Left renal pelvis (tissue), 4 donors: Measurements from ENCODE around the gene ISYNA1. TPM values are rescaled to one million over a fixed set of nuclear protein-coding genes. Genes with fewer than 3 reads are reported as not detected.
A peak's percentile ranks its signal among the peaks of the same experiment; 100 is the strongest.

Experiments
- DNase-seq, 4 donors: peaks; one replicate each; pipeline ENCODE4 v3.0.0-alpha.2; 2013; ENCODE audit warnings: low read depth in 4 of 4, low spot score in 3 of 4
- polyA plus RNA-seq, 4 donors: library from polyadenylated mRNA; unstranded; fragments of 120-200 nt; gene quantifications; one replicate each; pipeline ENCODE4 v1.2.1, GENCODE V29; 2013; ENCODE audit not compliant: insufficient read length in 4 of 4

ISYNA1 gene
- polyA plus RNA-seq, 4 donors = 98.7 to 147 (median 103) TPM

- DNase-seq = no peak
Observed at GRCh38 chr19:18397242-18398202, 40.4 kb downstream of the ISYNA1 start, which contains the start of gene LRRC25. Gene LRRC25, minus strand, starts transcription at chr19:18397622. Its CDS starts 659 bp downstream, at chr19:18396963.

- DNase-seq = no peak
Observed at GRCh38 chr19:18396471-18397241, 41.3 kb downstream of the ISYNA1 start.

- no peak for DNase-seq
Observed at GRCh38 chr19:18393836-18394235, 44.1 kb downstream of the ISYNA1 start.

- no peak for DNase-seq
Observed at GRCh38 chr19:18392926-18393325, 45.0 kb downstream of the ISYNA1 start.

GRCh38 chr19:18392417-18392816, 45.5 kb downstream of the ISYNA1 start:
- no peak for DNase-seq

GRCh38 chr19:18391509-18392075, 46.3 kb downstream of the ISYNA1 start:
- DNase-seq = no peak

- DNase-seq = no peak
Observed at GRCh38 chr19:18390065-18390907, 47.6 kb downstream of the ISYNA1 start.

- DNase-seq = no peak
Observed at GRCh38 chr19:18389726-18390064, 48.2 kb downstream of the ISYNA1 start.

- DNase-seq = no peak
Observed at GRCh38 chr19:18388960-18389725, 48.8 kb downstream of the ISYNA1 start.

- peak in 2 of 4 donors; percentile 69 to 76 for DNase-seq
Observed at GRCh38 chr19:18388100-18388959, 49.6 kb downstream of the ISYNA1 start.

GRCh38 chr19:18386543-18387271, 51.2 kb downstream of the ISYNA1 start:
- DNase-seq = no peak

GRCh38 chr19:18385675-18386542, 52.0 kb downstream of the ISYNA1 start, which contains the start of gene GDF15:
Gene GDF15, plus strand, starts transcription at chr19:18386158. Its CDS starts 32 bp downstream, at chr19:18386190.
- peak in 1 of 4 donors; percentile 52 for DNase-seq

GRCh38 chr19:18385359-18385674, 52.6 kb downstream of the ISYNA1 start:
- no peak for DNase-seq

GRCh38 chr19:18384775-18385174, 53.2 kb downstream of the ISYNA1 start:
- DNase-seq = no peak
